Measurements from ENCODE around the gene CTNNA3. TPM values are rescaled to one million over a fixed set of nuclear protein-coding genes. Genes with fewer than 3 reads are reported as not detected.

The CTNNA3 gene
- total and polyA plus RNA-seq, 2 of the 4 experiments (the other 2 are of a cell fraction): 0.19 to 0.90 TPM

- Histone ChIP-seq H3K4ac (ENCODE audit: low read depth, low read length) (no peak overlapping the region), H3K23ac (ENCODE audit: low read depth, low read length) (no peak overlapping the region), H3K14ac (replicated peaks; ENCODE audit: low read depth, low read length) (no peak overlapping the region), H3K56ac (ENCODE audit: extremely low read depth, insufficient read depth, low read length) (no peak overlapping the region), H2AFZ (replicated peaks; ENCODE audit: low read length, poor library complexity) (no peak overlapping the region), H3K4me3 (ENCODE audit: insufficient read depth, low read depth, low read length) (no peak overlapping the region), H3K4me1 (ENCODE audit: control insufficient read depth, insufficient read depth, low read length) (no peaks in the 10 kb centered on the region), H4K91ac (ENCODE audit: insufficient read depth, low read depth, low read length) (no peak overlapping the region), H2BK120ac (ENCODE audit: low read depth, low read length) (no peak overlapping the region), H4K20me1 (ENCODE audit: insufficient read depth, low read length) (no peaks in the 10 kb centered on the region), H3K9me1 (ENCODE audit: insufficient read depth, low read length) (no peaks in the 10 kb centered on the region), H4K5ac (ENCODE audit: low read depth, low read length) (no peak overlapping the region), H3K18ac (ENCODE audit: low read depth, low read length) (no peak overlapping the region), H3K27me3 (ENCODE audit: control insufficient read depth, insufficient read depth, low read length) (no peaks in the 10 kb centered on the region), H2BK15ac (ENCODE audit: low read depth, low read length) (no peak overlapping the region), H3K9me3 (ENCODE audit: control insufficient read depth, insufficient read depth, low read length) (no peaks in the 10 kb centered on the region), H3K27ac (ENCODE audit: insufficient read depth, low read length) (no peak overlapping the region), H3K79me1 (ENCODE audit: low read depth in 1 of 2, low read length in 2 of 2) (no peaks in the 10 kb centered on the region), H2BK5ac (ENCODE audit: low read depth, low read length, poor library complexity, severe bottlenecking) (no peak overlapping the region), H4K8ac (ENCODE audit: low read depth in 2 of 2, low read length in 2 of 2) (no peak overlapping the region), H2AK9ac (replicated peaks; ENCODE audit: low read depth, low read length, poor library complexity) (no peak overlapping the region), H3K9ac (ENCODE audit: low read depth, low read length) (no peak overlapping the region), H2BK20ac (ENCODE audit: low read depth, low read length) (no peak overlapping the region), H3K4me2 (ENCODE audit: low read depth, low read length) (no peak overlapping the region), H3K36me3 (ENCODE audit: control insufficient read depth, insufficient read depth, low read length) (no peaks in the 10 kb centered on the region), H2AK5ac (ENCODE audit: low read depth, low read length) (no peak overlapping the region)
- no TSS peak for BruUV-seq (replicated peaks)
- POLR2A ChIA-PET (ENCODE audit: unreplicated experiment): no interaction called here
- no peak for TF ChIP-seq BHLHE40 (IDR thresholded peaks at IDR 0.05; ENCODE audit: low read depth, low read length)
- no peak for TF ChIP-seq MAFK (IDR thresholded peaks at IDR 0.05; ENCODE audit: low read depth, low read length)
- TF ChIP-seq SMC3 (IDR thresholded peaks at IDR 0.05; ENCODE audit: low read depth, low read length): no peak
- no peak for TF ChIP-seq CEBPB (IDR thresholded peaks at IDR 0.05; ENCODE audit: low read depth, low read length)
- no peak for TF ChIP-seq RFX5 (IDR thresholded peaks at IDR 0.05; ENCODE audit: low read depth, low read length)
- TF ChIP-seq CHD1 (IDR thresholded peaks at IDR 0.05; ENCODE audit: low read depth, low read length): no peak
- no peak for TF ChIP-seq RAD21 (IDR thresholded peaks at IDR 0.05; ENCODE audit: low read length)
- TF ChIP-seq MXI1 (IDR thresholded peaks at IDR 0.05; ENCODE audit: borderline replicate concordance, low read depth, low read length): no peak
- TF ChIP-seq MAZ (IDR thresholded peaks at IDR 0.05; ENCODE audit: borderline replicate concordance, low read depth, low read length): no peak
- ATAC-seq (ENCODE audit: low read depth) (no peak), DNase-seq (no peak)
- CTCF ChIA-PET: no interaction called here
- dilution Hi-C loops (cut with HindIII; ENCODE audit: low sequenced_read_pairs, unreplicated experiment): no loop called here
- intact Hi-C loops (cut with micrococcal nuclease): no loop called here
- in situ Hi-C loops (cut with MboI; ENCODE audit: low sequenced_read_pairs): no loop called here
Observed at GRCh38 chr10:66025186-66025585, 1670.8 kb downstream of the CTNNA3 start.
